Left renal cortex interstitium (tissue), 4 donors: ENCODE results near the gene SELENOP. TPM values are rescaled to one million over a fixed set of nuclear protein-coding genes. Genes with fewer than 3 reads are reported as not detected.
"Not testable (repeated sequence)": the region's sequence is repeated elsewhere in the genome, so short reads cannot be mapped to it uniquely, and the experiment has no call there.

Experiments
- DNase-seq, 4 donors: peaks; one replicate each; pipeline ENCODE4 v3.0.0-alpha.2; 2013; ENCODE audit warnings: low read depth in 4 of 4, low spot score in 2 of 4, missing footprints in 1 of 4
- polyA plus RNA-seq, 4 donors: library from polyadenylated mRNA; unstranded; fragments of 120-200 nt; gene quantifications; one replicate each; pipeline ENCODE4 v1.2.1, GENCODE V29; 2013; ENCODE audit not compliant: insufficient read length in 4 of 4

SELENOP gene, protein sequence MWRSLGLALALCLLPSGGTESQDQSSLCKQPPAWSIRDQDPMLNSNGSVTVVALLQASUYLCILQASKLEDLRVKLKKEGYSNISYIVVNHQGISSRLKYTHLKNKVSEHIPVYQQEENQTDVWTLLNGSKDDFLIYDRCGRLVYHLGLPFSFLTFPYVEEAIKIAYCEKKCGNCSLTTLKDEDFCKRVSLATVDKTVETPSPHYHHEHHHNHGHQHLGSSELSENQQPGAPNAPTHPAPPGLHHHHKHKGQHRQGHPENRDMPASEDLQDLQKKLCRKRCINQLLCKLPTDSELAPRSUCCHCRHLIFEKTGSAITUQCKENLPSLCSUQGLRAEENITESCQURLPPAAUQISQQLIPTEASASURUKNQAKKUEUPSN
- 100 to 1,000 TPM; 420 to 567 (median 423) TPM for polyA plus RNA-seq

DNA sequence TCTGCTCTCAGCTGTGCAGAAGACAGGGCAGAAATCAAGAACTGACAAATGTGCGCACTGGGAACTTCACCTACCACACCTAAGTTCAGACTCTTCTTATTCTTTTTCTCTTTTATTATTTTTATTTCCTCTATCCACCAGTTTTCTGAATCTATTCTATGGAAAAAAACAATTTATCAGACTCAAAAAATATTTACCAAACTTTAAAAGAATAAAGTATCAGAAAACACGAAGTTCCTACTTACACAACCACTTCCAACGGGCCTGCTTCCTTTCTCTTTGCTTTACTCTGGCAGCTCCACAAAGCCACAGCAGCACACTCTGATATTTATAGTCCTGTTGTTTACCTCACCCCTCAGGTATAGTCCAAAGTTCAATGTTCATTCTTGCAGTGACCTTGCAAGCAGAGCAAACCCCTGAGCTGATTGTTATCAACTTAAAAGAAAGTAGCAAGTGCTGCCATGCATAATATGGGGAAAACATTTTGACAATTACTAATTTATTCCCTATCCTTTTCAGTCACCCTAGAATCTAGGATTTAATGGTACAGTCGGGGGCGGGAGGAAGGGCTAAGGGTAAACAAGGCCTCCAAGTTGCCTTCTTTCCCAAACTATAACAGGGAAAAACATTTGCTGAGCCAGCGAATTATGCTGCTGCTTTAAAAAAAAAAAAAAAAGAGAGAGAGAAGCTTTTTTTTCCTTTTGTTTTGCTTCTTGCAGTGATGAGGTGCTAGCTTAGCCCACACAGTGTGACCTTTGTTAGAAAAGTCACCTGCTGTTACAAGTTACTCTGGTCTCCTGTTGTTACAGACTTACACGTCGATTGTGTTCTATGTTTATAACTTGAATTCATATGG, at the start of gene SELENOP:
TSS of gene SELENOP (minus strand) at position 302 of the 856 bp plus-strand sequence. CDS start 3,539 bp downstream, outside the sequence.
- peak; percentile 83 to 98 (median 88) for DNase-seq

DNA sequence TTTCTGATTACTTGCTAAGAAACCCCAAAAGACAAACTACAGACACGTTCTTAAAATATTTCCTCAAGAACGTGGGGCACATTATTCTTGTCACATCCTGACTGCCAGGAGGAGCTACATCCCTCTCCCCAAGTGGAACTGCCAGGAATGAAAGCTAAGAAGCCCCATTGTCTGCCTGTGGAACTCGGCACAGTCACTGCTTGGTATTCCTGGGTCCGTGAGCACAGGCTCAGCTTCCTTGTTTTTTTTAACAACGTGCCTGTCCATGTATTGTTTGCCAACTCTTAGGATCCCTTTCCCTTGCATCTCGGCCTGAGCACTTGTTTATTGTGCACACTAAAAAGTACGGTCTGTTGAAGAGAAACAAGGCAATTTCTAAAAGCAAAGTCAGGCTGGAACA, 47.0 kb upstream of the SELENOP start:
- DNase-seq, result no peak

GRCh38 chr5:42858031-42858643, 46.4 kb upstream of the SELENOP start:
- DNase-seq, result no peak

GRCh38 chr5:42855811-42856210, 44.1 kb upstream of the SELENOP start:
- DNase-seq, result no peak

- no peak for DNase-seq
Measured at GRCh38 chr5:42855386-42855785, 43.7 kb upstream of the SELENOP start.

- DNase-seq, result no peak
Measured at GRCh38 chr5:42854795-42855194, 43.1 kb upstream of the SELENOP start.

- no peak for DNase-seq
Measured at GRCh38 chr5:42852826-42853225, 41.1 kb upstream of the SELENOP start.

GRCh38 chr5:42851481-42851880, 39.8 kb upstream of the SELENOP start:
- DNase-seq, result no peak

DNA sequence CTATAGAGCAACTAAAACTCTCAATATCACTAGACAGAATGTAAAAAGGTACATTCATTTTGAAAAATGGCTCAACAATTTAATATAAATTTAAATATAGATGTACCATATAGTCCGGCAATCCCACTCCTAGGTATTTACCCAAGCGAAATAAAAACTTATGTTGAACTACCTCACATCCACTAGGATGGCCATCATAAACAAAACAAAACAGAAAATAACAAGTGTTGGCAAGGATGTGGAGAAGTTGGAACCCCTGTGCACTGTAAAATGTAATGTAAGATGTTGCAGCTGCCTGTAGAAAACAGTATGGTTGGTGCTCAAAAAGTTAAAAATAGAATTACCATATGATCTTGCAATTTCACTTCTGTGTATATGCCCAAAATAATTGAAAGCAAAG, 36.9 kb upstream of the SELENOP start:
- DNase-seq, result no peak

DNA sequence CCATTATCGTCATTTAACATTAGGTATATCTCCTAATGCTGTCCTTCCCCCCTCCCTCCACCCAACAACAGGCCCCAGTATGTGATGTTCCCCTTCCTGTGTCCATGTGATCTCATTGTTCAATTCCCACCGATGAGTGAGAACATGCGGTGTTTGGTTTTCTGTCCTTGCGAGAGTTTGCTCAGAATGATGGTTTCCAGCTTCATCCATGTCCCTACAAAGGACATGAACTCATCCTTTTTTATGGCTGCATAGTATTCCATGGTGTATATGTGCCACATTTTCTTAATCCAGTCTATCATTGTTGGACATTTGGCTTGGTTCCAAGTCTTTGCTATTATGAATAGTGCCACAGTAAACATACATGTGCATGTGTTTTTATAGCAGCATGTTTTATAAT, 32.7 kb upstream of the SELENOP start:
- not testable (repeated sequence) for DNase-seq

- DNase-seq, result no peak
Measured at GRCh38 chr5:42843675-42844292, 32.1 kb upstream of the SELENOP start.

DNA sequence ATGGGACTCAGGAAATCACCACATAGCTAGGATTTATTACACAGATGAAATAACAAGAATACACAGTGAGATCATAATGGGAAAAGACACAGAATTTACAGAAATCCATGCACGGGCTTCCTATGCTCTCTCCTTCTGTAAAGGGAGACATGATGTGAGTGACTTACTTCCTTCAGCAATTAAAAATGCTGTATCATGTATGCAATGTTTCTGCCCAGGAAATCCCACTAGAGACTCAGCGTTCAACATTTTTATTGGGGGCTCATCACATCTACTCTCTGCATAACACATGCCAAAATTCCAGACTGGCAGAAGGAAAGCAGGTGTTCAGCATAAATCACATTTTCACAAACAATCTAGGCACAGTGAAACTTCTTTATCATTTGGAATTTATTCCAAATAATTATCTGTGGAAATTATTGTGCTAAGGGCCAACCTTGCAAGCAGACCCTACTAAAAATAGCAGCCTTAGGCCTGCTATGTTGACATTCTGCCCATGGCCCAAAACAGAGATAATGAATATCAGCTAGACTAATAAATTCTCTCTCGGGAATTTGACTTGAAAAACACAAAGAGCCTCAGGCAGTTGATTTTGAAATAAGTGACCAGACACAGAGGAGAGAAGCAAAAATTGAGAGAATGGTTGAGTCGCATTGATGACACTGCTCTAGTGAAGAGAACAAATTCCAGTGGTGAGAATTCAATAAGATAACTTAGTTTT, 31.4 kb upstream of the SELENOP start:
- peak in 1 of 4 donors; percentile 19 for DNase-seq

DNA sequence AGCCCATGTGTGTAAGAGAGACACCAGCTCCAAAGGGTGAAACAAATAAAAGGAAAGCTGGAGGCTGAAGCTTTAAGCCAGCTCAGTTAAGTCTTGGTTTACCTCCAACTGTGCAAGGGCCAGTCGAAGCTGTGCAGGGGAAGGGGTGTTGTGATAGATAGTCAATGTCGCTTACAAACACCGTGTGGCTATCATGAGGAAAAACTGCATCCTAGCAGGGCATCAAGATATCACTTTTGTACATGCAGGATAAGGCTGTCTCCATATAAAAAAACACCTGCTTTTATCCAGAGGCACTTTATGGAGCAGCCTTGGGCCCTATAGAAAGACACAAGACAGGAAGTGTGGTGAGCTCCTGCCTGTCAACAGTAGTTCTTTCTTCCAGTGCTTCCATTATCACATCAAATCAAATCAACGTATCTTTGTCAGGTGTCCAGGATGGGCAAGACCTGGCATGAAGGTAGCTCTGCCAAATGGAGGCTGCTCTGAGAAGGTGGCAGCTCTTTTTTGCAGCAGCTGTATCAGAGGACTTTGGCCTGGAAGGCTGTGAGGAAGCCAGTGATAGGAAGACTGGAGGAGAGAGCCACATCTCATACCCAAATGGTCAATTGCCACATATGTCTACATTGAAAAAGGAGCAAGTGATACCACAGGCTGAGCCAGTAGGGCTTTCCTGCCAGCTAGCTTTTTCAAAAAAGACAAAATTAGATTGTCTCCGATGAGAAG, 29.3 kb upstream of the SELENOP start:
- no peak for DNase-seq

- no peak for DNase-seq
Measured at GRCh38 chr5:42840269-42840668, 28.6 kb upstream of the SELENOP start.

GRCh38 chr5:42839196-42839595, 27.5 kb upstream of the SELENOP start:
- DNase-seq, result no peak

DNA sequence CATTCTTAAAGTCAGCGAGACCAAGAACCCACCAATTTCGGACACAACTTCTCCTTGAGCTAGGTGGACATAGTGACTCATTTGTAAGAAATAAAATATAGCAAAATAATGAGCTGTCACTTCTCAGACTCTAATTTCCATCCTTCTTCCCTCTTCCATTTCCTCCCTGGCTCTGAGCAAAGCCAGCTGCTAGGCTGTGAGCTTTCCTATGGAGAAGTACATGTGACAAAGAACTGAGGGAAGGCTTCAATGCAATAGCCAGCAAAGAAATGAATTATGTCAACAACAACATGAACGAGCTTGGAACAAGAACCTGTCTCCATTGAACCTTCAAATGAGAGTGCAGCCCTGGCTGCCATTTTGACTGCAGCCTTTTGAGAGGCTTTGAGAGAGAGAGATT, 25.9 kb upstream of the SELENOP start:
- DNase-seq, result no peak

DNA sequence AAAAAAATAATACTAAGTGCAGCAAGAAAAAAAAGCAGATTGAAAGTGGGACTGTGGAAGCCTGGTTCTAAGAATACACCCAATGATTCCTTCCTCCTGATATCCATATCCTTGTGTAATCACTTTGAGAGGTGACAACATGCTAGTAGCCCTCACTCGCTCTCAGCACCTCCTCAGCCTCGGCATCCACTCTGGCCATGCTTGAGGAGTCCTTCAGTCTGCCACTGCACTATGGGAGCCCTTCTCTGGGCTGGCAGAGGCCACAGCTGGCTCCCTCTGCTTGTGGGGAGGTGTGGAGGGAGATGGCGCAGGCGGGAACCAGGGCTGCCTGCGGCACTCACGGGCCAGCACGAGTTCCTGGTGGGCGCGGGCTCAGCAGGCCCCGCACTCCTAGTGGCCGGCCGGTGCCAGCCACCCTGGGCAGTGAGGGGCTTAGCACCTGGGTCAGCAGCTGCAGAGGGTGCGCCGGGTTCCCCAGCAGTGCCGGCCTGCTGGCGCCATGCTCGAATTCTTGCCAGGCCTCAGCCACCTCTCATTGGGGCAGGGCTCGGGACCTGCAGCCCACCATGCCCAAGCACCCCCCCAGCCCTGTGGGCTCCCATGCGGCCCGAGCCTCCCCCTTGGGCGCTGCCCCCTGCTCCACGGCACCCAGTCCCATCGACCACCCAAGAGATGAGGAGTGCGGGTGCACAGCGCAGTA, 24.5 kb upstream of the SELENOP start:
- DNase-seq, result no peak

- DNase-seq, result no peak
Measured at GRCh38 chr5:42832060-42832459, 20.4 kb upstream of the SELENOP start.

DNA sequence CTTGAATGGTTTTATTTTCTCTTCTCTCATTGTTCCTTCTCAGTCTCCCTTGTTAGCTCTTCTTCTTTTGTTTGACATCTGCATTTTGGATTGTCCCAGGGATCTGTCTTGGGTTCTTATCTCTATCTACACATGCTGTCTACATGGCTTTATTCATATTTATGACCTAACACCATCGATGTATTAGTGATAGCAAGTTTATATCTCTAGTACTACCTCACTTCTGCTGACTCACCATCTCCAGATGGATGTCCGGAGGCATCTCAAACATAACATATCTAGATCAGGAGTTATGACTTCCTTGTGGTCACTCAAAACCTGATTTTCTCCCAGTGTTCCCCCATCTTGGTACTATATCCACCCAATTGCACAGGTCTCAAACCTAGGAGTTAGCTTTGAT, 19.2 kb upstream of the SELENOP start:
- DNase-seq, result no peak
